Measurements from ENCODE around the gene PARD6G. TPM values are rescaled to one million over a fixed set of nuclear protein-coding genes. Genes with fewer than 3 reads are reported as not detected.

The PARD6G gene
- total and polyA plus RNA-seq, 9 of the 15 experiments (the other 6 are each of a cell fraction or from before 2014, with no cell fraction given) = 0.03 to 1.2 (median 0.26) TPM

- TF ChIP-seq, protein P1, sequence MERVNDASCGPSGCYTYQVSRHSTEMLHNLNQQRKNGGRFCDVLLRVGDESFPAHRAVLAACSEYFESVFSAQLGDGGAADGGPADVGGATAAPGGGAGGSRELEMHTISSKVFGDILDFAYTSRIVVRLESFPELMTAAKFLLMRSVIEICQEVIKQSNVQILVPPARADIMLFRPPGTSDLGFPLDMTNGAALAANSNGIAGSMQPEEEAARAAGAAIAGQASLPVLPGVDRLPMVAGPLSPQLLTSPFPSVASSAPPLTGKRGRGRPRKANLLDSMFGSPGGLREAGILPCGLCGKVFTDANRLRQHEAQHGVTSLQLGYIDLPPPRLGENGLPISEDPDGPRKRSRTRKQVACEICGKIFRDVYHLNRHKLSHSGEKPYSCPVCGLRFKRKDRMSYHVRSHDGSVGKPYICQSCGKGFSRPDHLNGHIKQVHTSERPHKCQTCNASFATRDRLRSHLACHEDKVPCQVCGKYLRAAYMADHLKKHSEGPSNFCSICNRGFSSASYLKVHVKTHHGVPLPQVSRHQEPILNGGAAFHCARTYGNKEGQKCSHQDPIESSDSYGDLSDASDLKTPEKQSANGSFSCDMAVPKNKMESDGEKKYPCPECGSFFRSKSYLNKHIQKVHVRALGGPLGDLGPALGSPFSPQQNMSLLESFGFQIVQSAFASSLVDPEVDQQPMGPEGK (CRISPR knock-in tag; IDR thresholded peaks at IDR 0.05; ENCODE audit: borderline replicate concordance) = no peak
- no peak for TF ChIP-seq SP1 (CRISPR knock-in tag; IDR thresholded peaks at IDR 0.05)
- TF ChIP-seq, protein P2, sequence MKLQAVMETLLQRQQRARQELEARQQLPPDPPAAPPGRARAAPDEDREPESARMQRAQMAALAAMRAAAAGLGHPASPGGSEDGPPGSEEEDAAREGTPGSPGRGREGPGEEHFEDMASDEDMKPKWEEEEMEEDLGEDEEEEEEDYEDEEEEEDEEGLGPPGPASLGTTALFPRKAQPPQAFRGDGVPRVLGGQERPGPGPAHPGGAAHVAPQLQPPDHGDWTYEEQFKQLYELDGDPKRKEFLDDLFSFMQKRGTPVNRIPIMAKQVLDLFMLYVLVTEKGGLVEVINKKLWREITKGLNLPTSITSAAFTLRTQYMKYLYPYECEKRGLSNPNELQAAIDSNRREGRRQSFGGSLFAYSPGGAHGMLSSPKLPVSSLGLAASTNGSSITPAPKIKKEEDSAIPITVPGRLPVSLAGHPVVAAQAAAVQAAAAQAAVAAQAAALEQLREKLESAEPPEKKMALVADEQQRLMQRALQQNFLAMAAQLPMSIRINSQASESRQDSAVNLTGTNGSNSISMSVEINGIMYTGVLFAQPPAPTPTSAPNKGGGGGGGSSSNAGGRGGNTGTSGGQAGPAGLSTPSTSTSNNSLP (IDR thresholded peaks at IDR 0.05; ENCODE audit: borderline replicate concordance, low read depth, low read length) = no peak
- TF ChIP-seq PYGO2 (tag; IDR thresholded peaks at IDR 0.05) = no peak
- TF ChIP-seq ZBTB34 (CRISPR knock-in tag; IDR thresholded peaks at IDR 0.05) = no peak
- TF ChIP-seq THAP7 (CRISPR knock-in tag; IDR thresholded peaks at IDR 0.05) = no peak
These were observed 103.4 kb downstream of the PARD6G start (continued) for GRCh38 chr18:80143881-80144280.
